Left ventricle myocardium inferior (tissue), 1 donor: ENCODE data around the gene MTF2. TPM values are rescaled to one million over a fixed set of nuclear protein-coding genes. Genes with fewer than 3 reads are reported as not detected.

ENCODE experiments used
- DNase-seq: peaks from one replicate; pipeline ENCODE4 v3.0.0-alpha.2; 2020
- H3K27ac ChIP-seq: fragments of 200-600 bp; replicated peaks from 2 replicates; pipeline ENCODE4 v1.8.0; 2021
- H3K27me3 ChIP-seq: fragments of 200-600 bp; 2 replicates; pipeline ENCODE4 v1.8.0; 2021; ENCODE audit warnings: low read depth
- H3K36me3 ChIP-seq: fragments of 200-600 bp; 2 replicates; pipeline ENCODE4 v1.8.0; 2021
- H3K4me1 ChIP-seq: fragments of 200-600 bp; 2 replicates; pipeline ENCODE4 v1.8.0; 2021
- H3K4me3 ChIP-seq: fragments of 200-600 bp; 2 replicates; pipeline ENCODE4 v1.8.0; 2021; ENCODE audit warnings: mild to moderate bottlenecking, moderate library complexity
- H3K9me3 ChIP-seq: fragments of 200-600 bp; replicated peaks from 2 replicates; pipeline ENCODE4 v1.8.0; 2021
- intact Hi-C: fragments of 100-400 bp; cut with micrococcal nuclease; formaldehyde crosslinking; loops from one replicate; pipeline ENCODE4 v1.11.0; 2022
- total RNA-seq: library from RNA; stranded (reverse); fragmentation: NEBNext Ultra II Directional; extraction: Animal tissue kit (Norgen Biotek cat#: 25700); gene quantifications from one replicate; pipeline ENCODE4 v1.2.1, GENCODE V29; 2021
- TF ChIP-seq, protein P1 (sequence below): fragments of 200-600 bp; IDR thresholded peaks from 2 replicates; pipeline ENCODE4 v1.8.0; 2021; ENCODE audit warnings: antibody characterized with exemption, mild to moderate bottlenecking, borderline replicate concordance
- donor health status: DM: no; HTN: yes; CAD: no; lungs with severe emphysema.

The MTF2 gene
- total RNA-seq, 1 donor from 2014 or later: 5.6 TPM

- intact Hi-C loops: no loop called here
These were observed 98.9 kb downstream of the MTF2 start for GRCh38 chr1:93177991-93178390.

DNA sequence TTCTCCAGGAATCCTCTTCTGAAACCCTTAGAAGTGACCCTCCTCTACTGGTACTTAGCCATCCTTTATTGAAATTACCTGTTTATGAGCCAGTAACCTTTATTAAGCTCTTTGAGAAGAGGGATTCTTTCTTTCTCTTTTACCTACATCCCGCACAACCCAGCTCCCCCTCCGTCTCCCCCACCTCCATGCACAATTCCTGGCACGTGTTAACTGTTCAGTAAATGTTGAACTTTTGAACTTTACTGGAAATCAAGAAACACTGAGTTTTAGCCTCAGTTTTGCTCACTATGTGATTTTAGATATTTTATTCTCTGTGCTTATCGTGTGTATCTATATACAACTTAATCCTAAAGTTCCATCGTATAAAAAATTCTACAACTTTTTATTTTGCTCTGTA, 99.3 kb downstream of the MTF2 start:
- H3K27me3 ChIP-seq: no peaks in the 10 kb centered on the region
- H3K9me3 ChIP-seq: no peaks in the 10 kb centered on the region
- H3K4me3 ChIP-seq: peak overlapping the region; percentile 89
- peak overlapping the region; percentile 99 for H3K27ac ChIP-seq
- intact Hi-C loops: no loop called here
- H3K36me3 ChIP-seq: peaks cover 3% of the 10 kb centered on the region
- DNase-seq: no peak
- peaks cover 59% of the 10 kb centered on the region for H3K4me1 ChIP-seq
- TF ChIP-seq, protein P1, sequence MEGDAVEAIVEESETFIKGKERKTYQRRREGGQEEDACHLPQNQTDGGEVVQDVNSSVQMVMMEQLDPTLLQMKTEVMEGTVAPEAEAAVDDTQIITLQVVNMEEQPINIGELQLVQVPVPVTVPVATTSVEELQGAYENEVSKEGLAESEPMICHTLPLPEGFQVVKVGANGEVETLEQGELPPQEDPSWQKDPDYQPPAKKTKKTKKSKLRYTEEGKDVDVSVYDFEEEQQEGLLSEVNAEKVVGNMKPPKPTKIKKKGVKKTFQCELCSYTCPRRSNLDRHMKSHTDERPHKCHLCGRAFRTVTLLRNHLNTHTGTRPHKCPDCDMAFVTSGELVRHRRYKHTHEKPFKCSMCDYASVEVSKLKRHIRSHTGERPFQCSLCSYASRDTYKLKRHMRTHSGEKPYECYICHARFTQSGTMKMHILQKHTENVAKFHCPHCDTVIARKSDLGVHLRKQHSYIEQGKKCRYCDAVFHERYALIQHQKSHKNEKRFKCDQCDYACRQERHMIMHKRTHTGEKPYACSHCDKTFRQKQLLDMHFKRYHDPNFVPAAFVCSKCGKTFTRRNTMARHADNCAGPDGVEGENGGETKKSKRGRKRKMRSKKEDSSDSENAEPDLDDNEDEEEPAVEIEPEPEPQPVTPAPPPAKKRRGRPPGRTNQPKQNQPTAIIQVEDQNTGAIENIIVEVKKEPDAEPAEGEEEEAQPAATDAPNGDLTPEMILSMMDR: no peak

More at GRCh38 chr1:93177991-93178390, 98.9 kb downstream of the MTF2 start:
- peak overlapping the region; percentile 14 for H3K27ac ChIP-seq
- TF ChIP-seq, protein P1: no peak
- H3K9me3 ChIP-seq: no peaks in the 10 kb centered on the region
- H3K36me3 ChIP-seq: peaks cover 3% of the 10 kb centered on the region
- H3K4me1 ChIP-seq: peaks cover 63% of the 10 kb centered on the region
- no peak for DNase-seq
- H3K4me3 ChIP-seq: peak overlapping the region; percentile 89
- H3K27me3 ChIP-seq: no peaks in the 10 kb centered on the region

GRCh38 chr1:93179886-93180722, 101.0 kb downstream of the MTF2 start, which contains the start of gene TMED5:
Gene TMED5 (minus strand): TSS chr1:93180413. CDS start chr1:93180242, 171 bp downstream.
- Histone ChIP-seq H3K27ac (peak within 1 kb of the TSS; percentile 99), H3K4me1 (peaks cover 51% of the 10 kb centered on the region), H3K27me3 (no peaks in the 10 kb centered on the region), H3K4me3 (peak within 1 kb of the TSS; percentile 89), H3K36me3 (no peaks in the 10 kb centered on the region), H3K9me3 (no peaks in the 10 kb centered on the region)
- intact Hi-C loops: no loop called here
- TF ChIP-seq, protein P1: peak; percentile 46
- peak; percentile 97 for DNase-seq

GRCh38 chr1:93180723-93181613, 101.9 kb downstream of the MTF2 start, which contains the start of gene CCDC18:
Gene CCDC18 (plus strand): TSS chr1:93180724. CDS start chr1:93183362, 2,638 bp downstream.
- no peaks in the 10 kb centered on the region for H3K27me3 ChIP-seq
- H3K4me3 ChIP-seq: peak within 1 kb of the TSS; percentile 89
- DNase-seq: no peak
- TF ChIP-seq, protein P1: no peak
- intact Hi-C loops: no loop called here
- no peaks in the 10 kb centered on the region for H3K9me3 ChIP-seq
- peak within 1 kb of the TSS; percentile 99 for H3K27ac ChIP-seq
- H3K36me3 ChIP-seq: no peaks in the 10 kb centered on the region
- peaks cover 46% of the 10 kb centered on the region for H3K4me1 ChIP-seq

- no peak for DNase-seq
- intact Hi-C loops: no loop called here
- Histone ChIP-seq H3K27me3 (no peaks in the 10 kb centered on the region), H3K4me3 (no peak overlapping the region), H3K4me1 (no peaks in the 10 kb centered on the region), H3K9me3 (no peaks in the 10 kb centered on the region), H3K27ac (no peak overlapping the region), H3K36me3 (no peaks in the 10 kb centered on the region)
- TF ChIP-seq, protein P1: no peak
These were observed 107.6 kb downstream of the MTF2 start for GRCh38 chr1:93186667-93187066.
